HG03354 (cell line): Measurements from ENCODE around the gene VPS8.
A peak's percentile ranks its signal among the peaks of the same experiment; 100 is the strongest.

Experiments
- ATAC-seq: cut with Tn5 transposase; IDR thresholded peaks from one replicate; pipeline ENCODE4 v1.9.1; 2021; ENCODE audit warnings: mild to moderate bottlenecking; ENCODE audit not compliant: unreplicated experiment, poor library complexity, severe bottlenecking

The VPS8 gene

GRCh38 chr3:184836090-184836822 lies 24.3 kb downstream of the VPS8 start:
- no peak for ATAC-seq

GRCh38 chr3:184842433-184842832 lies 30.5 kb downstream of the VPS8 start:
- no peak for ATAC-seq

DNA sequence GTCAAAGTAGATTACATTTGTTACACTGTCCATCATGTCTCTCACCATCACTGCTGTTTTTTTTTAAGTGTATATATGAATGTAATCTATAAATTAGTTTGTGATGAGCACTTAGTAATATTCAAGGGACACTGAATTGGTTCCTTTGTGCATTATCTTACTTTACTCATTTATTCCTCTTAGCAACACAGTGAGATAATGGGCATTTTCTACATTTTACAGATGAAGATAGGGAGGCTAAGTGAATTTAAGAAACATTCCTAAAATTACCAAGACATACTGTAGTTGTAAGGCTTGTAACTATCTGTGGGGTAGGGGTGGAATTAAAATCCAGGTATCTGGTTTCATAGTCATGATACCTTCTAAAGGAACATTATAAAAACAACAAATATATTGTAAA lies 33.9 kb downstream of the VPS8 start:
- no peak for ATAC-seq

- no peak for ATAC-seq
Observed at GRCh38 chr3:184846496-184846895, 34.5 kb downstream of the VPS8 start.

DNA sequence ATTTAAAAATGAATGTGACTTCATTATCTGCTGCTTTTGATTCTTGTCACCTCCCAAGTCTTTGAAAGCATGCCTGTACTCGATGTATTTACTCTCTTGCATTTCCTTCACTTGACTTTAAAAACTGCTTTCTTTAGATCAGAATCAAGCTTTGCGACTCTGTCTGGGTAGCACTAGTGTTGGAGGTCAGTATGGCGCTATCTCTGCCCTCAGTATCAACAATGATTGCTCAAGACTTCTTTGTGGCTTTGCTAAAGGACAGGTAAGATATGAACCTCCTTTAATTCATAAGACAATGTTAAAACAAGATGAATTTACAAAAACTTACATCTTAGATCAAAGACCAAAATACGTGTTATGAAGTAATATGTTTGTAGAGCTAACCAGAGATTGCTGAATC lies 37.0 kb downstream of the VPS8 start:
- no peak for ATAC-seq

- no peak for ATAC-seq
Observed at GRCh38 chr3:184850201-184850600, 38.2 kb downstream of the VPS8 start.

DNA sequence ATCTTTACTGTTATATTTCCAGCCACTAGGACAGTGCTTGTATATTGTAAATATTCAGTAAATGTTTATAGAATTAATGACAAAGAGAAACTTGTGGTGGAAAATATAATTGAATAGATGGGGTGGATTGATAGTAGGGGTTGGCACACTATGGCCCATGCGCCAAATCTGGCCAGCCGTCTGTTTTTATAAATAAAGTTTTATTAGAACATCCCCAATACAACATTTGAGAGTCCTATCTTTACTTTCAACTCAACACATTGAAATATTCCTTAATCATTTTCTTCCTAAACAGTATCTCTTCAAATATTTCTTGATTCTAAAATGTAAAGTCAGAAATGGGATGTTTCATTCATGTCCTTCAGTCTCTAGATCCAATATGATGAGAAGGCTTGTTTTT lies 45.1 kb downstream of the VPS8 start:
- ATAC-seq, result no peak

DNA sequence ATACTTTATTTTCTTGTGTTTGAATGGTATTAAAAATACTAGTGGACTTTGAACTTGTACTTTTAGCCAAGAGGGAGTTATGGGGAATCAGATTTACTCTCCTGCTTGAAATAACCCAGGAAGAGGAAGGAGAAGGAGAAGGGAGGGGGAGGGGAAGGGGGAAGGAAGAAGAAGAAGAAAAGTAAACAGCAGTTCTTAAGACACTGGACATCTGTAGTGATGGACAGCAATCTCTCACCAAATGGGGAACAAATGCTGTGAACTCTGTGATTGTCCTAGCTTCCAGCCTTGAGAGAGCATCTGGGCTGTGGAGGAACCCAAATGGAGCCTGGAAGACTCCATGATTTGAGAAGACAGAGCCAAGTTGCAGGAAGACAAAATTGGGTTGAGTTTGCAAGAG lies 52.0 kb downstream of the VPS8 start:
- ATAC-seq, result no peak

GRCh38 chr3:184868477-184868876 lies 56.5 kb downstream of the VPS8 start:
- no peak for ATAC-seq

- no peak for ATAC-seq
Observed at GRCh38 chr3:184872200-184872599, 60.2 kb downstream of the VPS8 start.

- no peak for ATAC-seq
Observed at GRCh38 chr3:184873141-184873540, 61.2 kb downstream of the VPS8 start.

- ATAC-seq, result no peak
Observed at GRCh38 chr3:184874709-184875644, 63.0 kb downstream of the VPS8 start.

DNA sequence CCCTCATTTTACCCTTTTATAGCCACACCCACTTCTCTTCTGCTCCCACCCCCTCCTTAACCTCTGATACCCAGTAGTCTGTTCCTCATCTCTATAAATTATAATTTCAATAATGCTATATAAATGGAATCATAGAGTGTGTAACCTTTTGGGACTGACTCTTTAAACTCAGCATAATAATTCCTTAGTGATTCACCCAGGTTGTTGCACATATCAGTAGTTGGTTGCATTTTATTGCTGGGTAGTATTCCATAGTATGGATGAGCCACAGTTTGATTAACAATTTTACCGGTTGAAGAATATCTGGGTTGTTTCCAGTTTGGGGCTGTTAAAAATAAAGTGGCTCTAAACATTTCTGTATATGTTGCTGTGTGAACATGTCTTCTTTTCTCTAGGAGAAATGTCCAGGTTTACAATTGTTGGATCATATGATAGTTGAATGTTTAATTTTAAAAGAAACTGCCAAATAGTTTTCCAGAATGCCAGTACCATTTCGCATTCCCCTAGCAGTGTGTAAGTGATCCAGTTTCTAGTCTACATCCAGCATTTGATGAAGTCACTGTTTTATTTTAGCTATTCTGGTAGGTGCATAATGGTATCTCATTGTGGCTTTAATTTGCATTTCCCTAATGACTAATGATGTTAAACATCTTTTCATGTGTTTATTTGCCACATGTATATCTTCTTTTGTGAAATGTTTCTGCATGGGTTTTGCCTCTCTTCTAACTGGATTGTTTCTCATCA lies 68.5 kb downstream of the VPS8 start:
- ATAC-seq, result no peak

DNA sequence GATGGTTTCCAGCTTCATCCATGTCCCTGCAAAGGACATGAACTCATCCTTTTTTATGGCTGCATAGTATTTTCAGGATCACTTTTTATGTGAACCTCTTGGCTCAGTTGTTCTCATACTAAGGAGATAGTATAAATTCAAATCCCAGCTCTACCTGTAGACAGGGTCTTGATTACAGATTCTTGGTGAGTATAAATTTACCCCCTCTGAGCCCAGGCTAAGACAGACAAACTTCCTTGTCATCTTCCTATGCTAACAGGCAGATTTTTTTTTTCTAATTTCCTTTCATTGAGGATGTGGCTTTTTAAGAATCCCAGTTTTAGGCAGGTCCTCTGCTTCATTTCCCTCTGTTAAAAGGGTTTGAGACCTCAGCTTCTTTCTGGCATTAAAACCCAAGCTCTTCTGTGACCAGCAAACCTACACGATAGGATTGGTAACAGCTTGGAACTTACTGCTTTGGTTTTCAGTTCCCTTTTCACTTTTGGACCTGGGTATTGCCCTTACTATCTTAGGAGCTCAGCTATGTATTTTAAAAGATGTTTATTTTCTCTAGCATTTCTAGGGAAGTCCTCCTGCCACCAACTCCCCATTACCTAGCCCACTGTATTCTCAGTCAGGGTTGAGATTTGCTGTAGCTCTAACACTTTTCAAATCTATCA lies 72.5 kb downstream of the VPS8 start:
- peak; percentile 94 for ATAC-seq

DNA sequence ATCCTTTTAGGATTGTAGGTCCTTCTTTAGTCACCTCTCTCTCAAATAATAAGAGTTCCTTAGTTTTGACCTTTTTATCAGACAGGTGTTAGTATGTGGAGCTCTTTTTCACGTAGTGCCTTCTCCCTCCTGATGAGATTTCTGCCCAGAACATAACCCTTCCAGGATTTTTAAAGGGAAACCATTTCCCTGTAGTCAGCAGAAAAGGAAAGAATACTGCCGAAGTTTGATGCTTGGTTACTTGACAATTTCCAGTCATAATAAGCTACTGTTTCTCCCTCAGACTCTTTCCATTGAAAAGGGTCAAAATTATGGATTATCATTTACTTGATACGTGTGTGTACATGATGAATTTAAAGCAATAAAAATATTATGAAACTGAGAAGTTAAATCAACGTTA lies 73.1 kb downstream of the VPS8 start:
- ATAC-seq, result no peak

- ATAC-seq, result no peak
Observed at GRCh38 chr3:184887574-184887973, 75.6 kb downstream of the VPS8 start.

GRCh38 chr3:184889312-184889904 lies 77.4 kb downstream of the VPS8 start:
- ATAC-seq, result no peak

- ATAC-seq, result no peak
Observed at GRCh38 chr3:184894051-184894450, 82.1 kb downstream of the VPS8 start.

DNA sequence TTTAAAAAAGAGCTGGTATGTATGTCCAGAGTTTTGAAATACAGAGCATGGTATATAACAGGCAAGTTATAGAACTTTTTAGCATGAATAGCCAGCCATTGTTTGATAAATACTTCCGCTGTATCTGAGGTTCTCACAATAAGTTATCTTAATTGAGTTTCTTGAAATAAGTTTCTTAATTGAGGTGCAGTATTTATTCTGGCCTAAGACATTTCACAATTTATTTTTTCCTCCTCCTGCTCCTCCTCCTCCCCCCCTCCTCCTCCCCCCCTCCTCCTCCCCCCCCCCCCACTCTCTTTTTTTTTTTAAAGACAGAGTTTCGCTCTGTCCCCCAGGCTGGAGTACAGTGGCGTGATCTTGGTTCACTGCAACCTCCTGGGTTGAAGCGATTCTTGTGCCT lies 83.4 kb downstream of the VPS8 start:
- ATAC-seq, result no peak

DNA sequence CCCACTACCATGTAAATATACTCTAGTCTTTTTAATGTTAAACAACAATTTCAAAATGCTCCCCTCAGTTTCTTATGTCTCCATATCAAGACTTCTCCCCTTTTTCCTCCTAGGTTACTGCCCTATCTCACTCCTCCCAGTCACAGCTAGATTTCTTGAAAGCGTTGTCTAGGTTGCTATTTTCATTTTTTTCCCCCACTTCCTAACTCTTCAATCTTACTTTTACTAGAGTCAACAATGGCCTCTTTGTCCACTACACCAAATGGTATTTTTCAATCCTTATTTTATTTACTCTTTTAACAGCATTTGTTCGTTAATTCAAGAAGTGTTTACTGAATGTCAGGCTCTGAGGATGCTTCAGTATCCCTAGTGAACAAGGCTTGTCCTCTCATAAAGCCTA lies 84.4 kb downstream of the VPS8 start:
- ATAC-seq, result no peak
